HFF-Myc (cell line): ENCODE results near the gene SYNE2.

ENCODE experiments used
- DNase-seq: peaks from one replicate; pipeline ENCODE4 v3.0.0-alpha.2; 2011; ENCODE audit warnings: low read depth; ENCODE audit errors: extremely low read depth
- H3K4me3 ChIP-seq: replicated peaks from 2 replicates; pipeline ENCODE4 v1.5.1; 2011; ENCODE audit warnings: low read depth, mild to moderate bottlenecking, control low read depth, low read length
- CTCF ChIP-seq: IDR thresholded peaks from 2 replicates; pipeline ENCODE4 v1.5.1; 2012; ENCODE audit warnings: mild to moderate bottlenecking, low read depth, low read length, control low read depth; ENCODE audit errors: missing control alignments

Gene SYNE2

DNA sequence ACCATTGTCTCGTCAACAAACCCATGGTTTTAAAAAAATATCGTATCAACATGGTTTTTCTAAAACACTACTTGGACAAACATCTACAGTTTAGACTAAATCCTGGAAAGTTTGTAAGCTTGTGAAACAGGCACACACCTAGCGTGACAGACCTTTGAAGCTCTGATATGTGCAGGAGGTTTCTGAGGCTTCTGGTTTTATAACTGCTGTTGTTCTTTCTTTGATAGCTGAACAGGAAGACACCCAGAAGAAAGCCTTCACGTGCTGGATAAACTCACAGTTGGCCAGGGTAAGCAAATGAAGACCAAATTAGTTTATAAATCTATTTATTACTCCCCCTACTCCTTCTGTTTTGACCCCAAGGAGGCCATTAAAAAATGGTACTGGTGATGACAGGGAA is 87.6 kb downstream of the SYNE2 start:
- DNase-seq: no peak
- no peak for TF ChIP-seq CTCF
- no peak overlapping the region for H3K4me3 ChIP-seq

GRCh38 chr14:63941023-63941422 is 88.2 kb downstream of the SYNE2 start:
- no peak overlapping the region for H3K4me3 ChIP-seq
- TF ChIP-seq CTCF: no peak
- no peak for DNase-seq

GRCh38 chr14:63949696-63950095 is 96.9 kb downstream of the SYNE2 start:
- no peak overlapping the region for H3K4me3 ChIP-seq
- no peak for TF ChIP-seq CTCF
- DNase-seq: no peak

GRCh38 chr14:63951021-63951420 is 98.2 kb downstream of the SYNE2 start:
- no peak for DNase-seq
- no peak overlapping the region for H3K4me3 ChIP-seq
- no peak for TF ChIP-seq CTCF

GRCh38 chr14:63951429-63951828 is 98.6 kb downstream of the SYNE2 start:
- DNase-seq: no peak
- no peak overlapping the region for H3K4me3 ChIP-seq
- no peak for TF ChIP-seq CTCF

- no peak for TF ChIP-seq CTCF
- H3K4me3 ChIP-seq: no peak overlapping the region
- no peak for DNase-seq
These were observed 99.5 kb downstream of the SYNE2 start for GRCh38 chr14:63952053-63952932.
